DND-41 (cell line): ENCODE measurements around the gene BCL2L1.

ENCODE experiments used
- ATAC-seq: fragments of 200-7000 bp; cut with Tn5 transposase; 3 replicates; pipeline ENCODE4 v1.9.1; 2021; ENCODE audit warnings: low read depth; ENCODE audit not compliant: insufficient read depth
- DNase-seq: peaks from one replicate; pipeline ENCODE4 v3.0.0-alpha.2; 2020
- H2AFZ ChIP-seq: 2 replicates; pipeline ENCODE4 v1.6.0; 2012; ENCODE audit warnings: low read depth, low read length
- H3K27ac ChIP-seq: 2 replicates; pipeline ENCODE4 v1.5.1; 2012; ENCODE audit warnings: low read length, inconsistent platforms
- H3K27me3 ChIP-seq: fragments of 200-600 bp; sonication (generic); 2 replicates; pipeline ENCODE4 v1.6.0; 2012; ENCODE audit warnings: low read length, mild to moderate bottlenecking, inconsistent platforms; ENCODE audit not compliant: insufficient read depth, poor library complexity
- H3K36me3 ChIP-seq: 2 replicates; pipeline ENCODE4 v1.5.1; 2012; ENCODE audit warnings: low read length, inconsistent platforms; ENCODE audit not compliant: insufficient read depth
- H3K4me1 ChIP-seq: 2 replicates; pipeline ENCODE4 v1.5.1; 2012; ENCODE audit warnings: mild to moderate bottlenecking, low read length; ENCODE audit not compliant: insufficient read depth
- H3K4me2 ChIP-seq: 2 replicates; pipeline ENCODE4 v1.6.0; 2012; ENCODE audit warnings: mild to moderate bottlenecking, moderate library complexity, low read length, inconsistent platforms; ENCODE audit not compliant: insufficient read depth
- H3K4me3 ChIP-seq, 2 experiments: fragments of 200-600 bp in 1 of 2; shearing (Covaris generic) in 1 of 2; 2 replicates each; pipeline ENCODE4 v1.5.1; 2012 to 2016; ENCODE audit warnings: inconsistent platforms in 2 of 2, low read length in 2 of 2, mild to moderate bottlenecking in 2 of 2, low read depth in 1 of 2, moderate library complexity in 1 of 2
- H3K79me2 ChIP-seq: 2 replicates; pipeline ENCODE4 v1.6.0; 2012; ENCODE audit warnings: low read length, inconsistent platforms; ENCODE audit not compliant: insufficient read depth
- H3K9ac ChIP-seq: 2 replicates; pipeline ENCODE4 v1.6.0; 2012; ENCODE audit warnings: low read depth, mild to moderate bottlenecking, inconsistent platforms, low read length, moderate library complexity
- H3K9me3 ChIP-seq: 2 replicates; pipeline ENCODE4 v1.5.1; 2012; ENCODE audit warnings: low read length, moderate library complexity, mild to moderate bottlenecking, inconsistent platforms; ENCODE audit not compliant: insufficient read depth, severe bottlenecking
- H4K20me1 ChIP-seq: 2 replicates; pipeline ENCODE4 v1.6.0; 2012; ENCODE audit warnings: low read length; ENCODE audit not compliant: insufficient read depth
- CTCF ChIP-seq: IDR thresholded peaks from 2 replicates; pipeline ENCODE4 v1.5.1; 2012; ENCODE audit warnings: borderline replicate concordance, low read length, moderate library complexity, mild to moderate bottlenecking; ENCODE audit not compliant: poor library complexity, severe bottlenecking; ENCODE audit errors: extremely low read depth
- EZH2 ChIP-seq: IDR thresholded peaks from 3 replicates; pipeline ENCODE4 v1.6.1; 2012; ENCODE audit warnings: borderline replicate concordance, low read depth, mild to moderate bottlenecking, moderate library complexity, low read length, inconsistent platforms; ENCODE audit not compliant: severe bottlenecking

The BCL2L1 gene

GRCh38 chr20:31638317-31638716 lies 84.4 kb downstream of the BCL2L1 start:
- Histone ChIP-seq H3K27me3 (no peaks in the 10 kb centered on the region), H3K27ac (no peak overlapping the region), H3K9ac (no peak overlapping the region), H3K9me3 (no peaks in the 10 kb centered on the region), H2AFZ (no peak overlapping the region), H3K4me2 (no peak overlapping the region), H4K20me1 (no peaks in the 10 kb centered on the region), H3K36me3 (no peaks in the 10 kb centered on the region), H3K79me2 (no peaks in the 10 kb centered on the region), H3K4me3 (no peak overlapping the region), H3K4me1 (peaks cover 13% of the 10 kb centered on the region)
- no peak for TF ChIP-seq CTCF
- TF ChIP-seq EZH2: no peak
- no peak for ATAC-seq
- no peak for DNase-seq

DNA sequence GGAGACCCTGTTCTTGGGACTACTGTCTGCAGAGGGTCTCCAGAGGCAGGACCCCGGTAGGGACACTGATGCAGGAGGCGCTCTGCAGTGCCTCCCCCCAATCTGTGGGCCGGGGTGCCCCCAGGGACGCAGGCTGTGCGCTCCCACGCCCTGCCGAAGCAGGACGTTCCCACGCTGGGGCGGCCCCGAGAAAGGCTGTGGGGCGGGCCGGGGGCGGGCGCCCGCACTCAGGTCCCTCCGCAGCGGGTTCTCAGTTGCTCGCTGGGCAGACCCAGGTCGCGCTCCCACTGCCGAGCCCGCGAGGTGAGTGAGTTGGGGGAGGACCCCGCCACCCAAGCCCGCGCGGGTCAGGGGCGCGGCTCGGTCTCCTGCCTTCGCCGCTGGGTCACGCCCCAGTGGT lies 85.0 kb downstream of the BCL2L1 start, which contains the start of gene COX4I2:
Gene COX4I2, plus strand, starts transcription at position 253 of the 400 bp plus-strand sequence. CDS start 1,106 bp downstream, outside the sequence.
- TF ChIP-seq EZH2 (no peak), CTCF (no peak)
- Histone ChIP-seq H3K27me3 (no peaks in the 10 kb centered on the region), H3K4me3 (no peak within 1 kb of the TSS), H2AFZ (no peak within 1 kb of the TSS), H3K9me3 (no peaks in the 10 kb centered on the region), H4K20me1 (no peaks in the 10 kb centered on the region), H3K79me2 (no peaks in the 10 kb centered on the region), H3K4me1 (peaks cover 7% of the 10 kb centered on the region), H3K27ac (no peak within 1 kb of the TSS), H3K4me2 (no peak within 1 kb of the TSS), H3K9ac (no peak within 1 kb of the TSS), H3K36me3 (no peaks in the 10 kb centered on the region)
- no peak for DNase-seq
- ATAC-seq: no peak

DNA sequence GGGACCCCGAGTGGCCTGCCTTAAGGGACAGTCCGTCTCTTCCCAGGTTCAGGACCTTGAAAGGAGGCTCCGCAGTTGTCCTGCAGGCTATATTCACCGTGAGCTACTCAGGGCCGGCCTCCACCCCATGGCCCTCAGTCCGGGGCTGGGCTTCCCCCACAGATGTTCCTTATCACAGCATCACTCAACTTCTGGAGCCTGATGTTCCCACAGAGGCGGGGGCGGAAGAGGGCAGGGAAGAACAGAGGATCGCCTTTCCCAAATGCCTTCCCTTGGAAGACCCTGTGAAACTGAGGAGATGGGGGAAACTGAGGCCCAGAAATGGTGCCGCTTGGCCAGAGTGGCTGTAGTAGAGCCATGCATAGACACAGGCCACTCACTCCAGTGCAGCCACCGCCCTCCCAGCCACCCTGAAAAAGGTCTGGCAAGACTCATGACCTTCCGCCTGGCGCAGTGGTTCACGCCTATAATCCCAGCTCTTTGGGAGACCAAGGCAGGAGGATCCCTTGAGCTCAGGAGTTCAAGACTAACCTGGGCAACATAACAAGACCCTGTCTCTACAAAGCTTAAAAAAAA lies 89.2 kb downstream of the BCL2L1 start:
- no peak overlapping the region for H3K9ac ChIP-seq
- DNase-seq: no peak
- no peak overlapping the region for H3K4me3 ChIP-seq
- H3K27me3 ChIP-seq: no peaks in the 10 kb centered on the region
- no peak overlapping the region for H3K27ac ChIP-seq
- H3K36me3 ChIP-seq: no peaks in the 10 kb centered on the region
- H3K4me1 ChIP-seq: peaks cover 4% of the 10 kb centered on the region
- no peaks in the 10 kb centered on the region for H4K20me1 ChIP-seq
- no peak for TF ChIP-seq EZH2
- TF ChIP-seq CTCF: no peak
- ATAC-seq: no peak
- H3K9me3 ChIP-seq: no peaks in the 10 kb centered on the region
- H3K79me2 ChIP-seq: no peaks in the 10 kb centered on the region
- H3K4me2 ChIP-seq: no peak overlapping the region
- H2AFZ ChIP-seq: no peak overlapping the region
